GM18508 (cell line): Measurements from ENCODE around the gene SEMA6D.

Experiments used
- ATAC-seq: cut with Tn5 transposase; IDR thresholded peaks from one replicate; pipeline ENCODE4 v1.9.1; 2021; ENCODE audit warnings: moderate number of reproducible peaks; ENCODE audit not compliant: insufficient read depth, unreplicated experiment

The SEMA6D gene

DNA sequence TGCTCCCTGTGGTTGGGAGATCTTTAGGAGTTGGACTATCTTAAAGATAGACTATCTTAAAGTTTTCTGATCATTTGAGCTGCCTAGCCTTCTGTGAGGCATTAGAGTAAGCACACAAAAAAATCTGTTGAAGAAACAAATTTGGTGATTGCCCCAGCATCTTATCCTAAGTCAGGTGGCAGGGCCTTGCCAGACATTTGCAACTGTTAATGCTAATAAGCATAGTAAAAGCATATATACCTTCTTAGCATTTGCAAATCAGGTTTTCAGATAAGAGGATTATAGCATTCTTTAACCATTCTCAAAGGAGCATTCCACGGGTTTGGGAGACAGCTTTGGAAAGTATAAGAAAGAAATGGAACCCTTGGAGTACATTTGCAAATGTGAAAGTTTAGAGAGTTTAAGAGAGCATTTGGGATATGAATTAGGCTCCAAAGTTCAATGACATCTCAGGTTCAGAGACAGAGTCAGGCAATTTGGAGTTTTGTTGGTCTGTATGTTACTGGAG lies 61.0 kb downstream of the SEMA6D start:
- no peak for ATAC-seq

DNA sequence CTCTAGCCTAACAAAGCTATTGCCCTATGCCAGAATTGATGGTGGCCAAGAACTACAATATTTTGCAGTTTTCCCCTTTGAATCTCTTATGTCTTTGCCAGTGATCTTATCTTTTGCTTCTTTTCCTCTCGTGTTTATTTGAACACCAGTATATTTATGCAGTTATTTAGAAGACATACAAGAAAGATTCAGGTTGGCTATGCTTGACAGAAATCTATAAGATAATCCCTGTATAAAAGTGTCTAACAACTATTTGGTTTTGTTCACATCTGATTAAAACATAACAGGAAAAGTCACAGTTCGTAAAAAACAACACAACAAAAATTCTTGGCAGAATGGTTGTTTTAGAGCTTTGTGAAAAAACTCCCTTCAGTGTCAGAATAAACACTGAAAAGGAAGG lies 63.7 kb downstream of the SEMA6D start:
- ATAC-seq: no peak

GRCh38 chr15:47781527-47781926 lies 64.2 kb downstream of the SEMA6D start:
- ATAC-seq: no peak

GRCh38 chr15:47784820-47785219 lies 67.5 kb downstream of the SEMA6D start:
- no peak for ATAC-seq

- ATAC-seq: no peak
These were observed 69.1 kb downstream of the SEMA6D start for GRCh38 chr15:47786371-47786770.

GRCh38 chr15:47787875-47788274 lies 70.6 kb downstream of the SEMA6D start:
- no peak for ATAC-seq

DNA sequence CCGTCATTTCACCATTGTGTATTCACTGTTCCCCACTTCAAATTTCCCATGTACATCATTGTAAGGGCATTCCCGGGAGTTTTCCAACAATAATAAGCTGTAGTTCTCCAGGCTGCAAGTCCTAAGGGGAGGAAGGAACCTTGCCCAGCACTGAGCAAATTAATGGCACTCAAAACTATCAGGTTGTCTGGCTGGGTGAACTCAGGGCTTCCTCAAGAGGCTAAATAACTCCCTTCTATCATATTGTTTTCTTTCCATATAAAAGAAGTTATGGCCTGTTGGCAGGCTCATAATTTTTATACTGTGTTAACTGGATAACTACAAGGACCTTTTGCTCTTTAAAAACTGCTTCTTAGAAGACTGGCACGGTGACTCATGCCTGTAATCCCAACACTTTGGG lies 71.4 kb downstream of the SEMA6D start:
- ATAC-seq: no peak

GRCh38 chr15:47791161-47791560 lies 73.9 kb downstream of the SEMA6D start:
- no peak for ATAC-seq

GRCh38 chr15:47792231-47792630 lies 74.9 kb downstream of the SEMA6D start:
- no peak for ATAC-seq

GRCh38 chr15:47794252-47794914 lies 77.1 kb downstream of the SEMA6D start:
- no peak for ATAC-seq

- no peak for ATAC-seq
These were observed 78.6 kb downstream of the SEMA6D start for GRCh38 chr15:47795864-47796263.

DNA sequence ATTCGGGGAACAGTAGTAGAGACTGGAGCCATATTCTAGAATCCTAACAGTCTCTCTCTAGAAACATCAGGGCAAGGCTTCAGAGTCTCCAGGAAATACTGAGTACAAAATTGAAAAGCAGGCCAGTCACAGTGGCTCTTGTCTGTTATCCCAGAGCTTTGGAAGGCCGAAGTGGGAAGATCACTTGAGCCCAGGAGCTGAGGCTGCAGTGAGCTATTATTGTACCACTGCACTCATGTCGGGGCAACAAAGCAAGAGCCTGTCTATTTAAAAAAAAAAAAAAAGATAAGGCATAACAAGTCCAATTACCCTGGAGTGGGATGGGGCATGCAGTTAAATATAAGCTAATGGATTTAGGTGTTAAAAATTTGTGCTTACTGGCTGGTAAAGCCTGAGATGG lies 79.0 kb downstream of the SEMA6D start:
- no peak for ATAC-seq

GRCh38 chr15:47796830-47797229 lies 79.5 kb downstream of the SEMA6D start:
- ATAC-seq: no peak

DNA sequence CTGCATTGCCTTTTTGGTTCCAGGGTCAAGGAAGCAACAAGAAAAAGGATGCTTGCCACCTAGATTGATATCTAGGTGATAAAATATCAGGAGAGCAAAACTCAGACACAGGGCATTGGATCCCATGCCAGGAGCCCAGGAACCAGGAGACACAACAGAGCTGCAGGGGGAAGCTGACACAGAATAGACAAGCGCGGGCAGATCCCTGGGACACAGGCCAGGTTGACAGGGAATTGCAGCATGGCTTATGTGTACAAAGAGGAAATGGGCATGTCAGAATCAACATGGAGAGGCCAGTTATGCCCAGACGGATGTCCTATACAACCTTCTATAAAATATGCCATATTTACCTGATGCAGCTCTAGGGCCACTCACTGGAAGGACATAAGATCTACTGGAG lies 84.2 kb downstream of the SEMA6D start:
- no peak for ATAC-seq

GRCh38 chr15:47802216-47802615 lies 84.9 kb downstream of the SEMA6D start:
- no peak for ATAC-seq

DNA sequence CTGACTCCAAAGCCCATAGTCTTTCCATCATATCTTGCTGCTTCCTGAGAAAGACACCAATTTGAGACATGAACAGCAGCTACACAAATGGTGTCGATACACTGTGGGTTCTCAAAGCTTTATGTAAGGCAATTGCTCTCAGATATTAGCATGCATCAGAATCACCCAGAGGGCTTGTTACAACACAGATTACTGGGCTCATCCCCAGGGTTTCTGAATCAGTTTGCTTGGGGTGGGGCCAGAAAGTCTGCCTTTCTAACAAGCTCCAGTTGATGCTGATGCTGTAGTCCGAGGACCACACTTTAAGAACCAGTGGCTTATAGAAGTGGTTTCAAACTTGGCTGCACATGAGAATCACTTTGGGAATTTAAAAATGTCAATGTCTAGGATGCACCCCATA lies 86.5 kb downstream of the SEMA6D start:
- no peak for ATAC-seq

DNA sequence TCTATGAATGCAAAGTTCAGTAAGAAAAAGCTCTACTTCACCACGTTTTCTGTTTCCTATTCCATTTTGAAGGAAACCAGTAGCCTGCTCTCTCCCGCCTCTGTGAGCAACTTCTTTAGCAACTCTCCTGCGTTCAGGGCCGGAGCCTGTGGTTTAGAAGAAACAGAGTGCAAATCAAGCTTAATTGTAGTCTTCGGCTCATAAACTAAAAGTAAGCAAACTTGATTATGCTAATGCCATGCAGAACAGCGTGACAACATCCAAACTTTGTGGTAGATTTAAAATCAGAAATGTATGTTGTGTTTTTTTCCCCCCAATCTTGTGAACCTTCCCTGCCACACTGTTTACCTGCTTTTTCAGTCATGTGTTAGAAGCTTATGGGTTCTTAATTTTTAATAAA lies 87.4 kb downstream of the SEMA6D start:
- no peak for ATAC-seq

GRCh38 chr15:47806008-47806407 lies 88.7 kb downstream of the SEMA6D start:
- ATAC-seq: no peak

DNA sequence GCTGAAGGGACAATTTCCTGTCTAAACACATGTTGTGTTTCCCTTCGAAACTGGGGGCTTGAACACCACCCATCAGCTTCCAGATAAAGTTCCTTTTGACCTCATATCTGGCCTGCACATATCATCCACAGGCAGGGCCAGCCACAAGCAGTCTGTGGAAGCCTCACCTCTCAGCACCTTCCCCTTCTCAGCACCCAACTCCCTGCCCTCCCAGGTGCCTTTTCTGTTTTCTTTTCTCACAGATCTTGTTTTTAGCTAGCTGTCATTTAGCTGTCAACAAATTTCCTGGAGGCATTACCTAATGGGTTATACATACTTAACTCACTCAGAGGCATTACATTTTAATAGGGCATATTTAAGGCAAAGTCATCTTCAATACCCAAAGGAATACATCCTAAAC lies 93.9 kb downstream of the SEMA6D start:
- no peak for ATAC-seq

DNA sequence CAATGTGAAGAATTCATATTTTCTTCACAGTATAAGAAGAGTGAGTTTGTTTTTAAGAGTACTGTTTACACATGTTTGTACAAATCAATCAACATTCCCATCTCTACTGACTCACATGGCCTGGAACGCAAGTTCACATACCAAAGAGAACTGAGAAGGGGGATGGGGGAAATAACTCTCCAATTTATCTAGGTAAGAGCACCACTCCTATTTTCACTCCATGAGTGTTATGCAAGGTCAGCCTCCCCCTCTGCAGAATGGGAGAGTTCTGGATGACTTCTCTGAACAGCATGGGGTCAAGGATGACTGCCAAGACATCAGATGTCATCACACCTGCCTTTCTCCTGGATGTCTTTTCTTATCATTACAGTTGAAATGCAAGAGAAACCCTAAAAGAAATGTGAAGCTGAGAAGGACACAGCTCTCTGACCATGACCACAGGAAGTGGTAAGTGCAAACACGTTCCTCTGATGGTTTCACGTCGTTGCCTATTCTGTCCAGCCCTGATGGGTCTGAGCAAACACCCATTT lies 95.2 kb downstream of the SEMA6D start:
- peak; percentile 59 for ATAC-seq

DNA sequence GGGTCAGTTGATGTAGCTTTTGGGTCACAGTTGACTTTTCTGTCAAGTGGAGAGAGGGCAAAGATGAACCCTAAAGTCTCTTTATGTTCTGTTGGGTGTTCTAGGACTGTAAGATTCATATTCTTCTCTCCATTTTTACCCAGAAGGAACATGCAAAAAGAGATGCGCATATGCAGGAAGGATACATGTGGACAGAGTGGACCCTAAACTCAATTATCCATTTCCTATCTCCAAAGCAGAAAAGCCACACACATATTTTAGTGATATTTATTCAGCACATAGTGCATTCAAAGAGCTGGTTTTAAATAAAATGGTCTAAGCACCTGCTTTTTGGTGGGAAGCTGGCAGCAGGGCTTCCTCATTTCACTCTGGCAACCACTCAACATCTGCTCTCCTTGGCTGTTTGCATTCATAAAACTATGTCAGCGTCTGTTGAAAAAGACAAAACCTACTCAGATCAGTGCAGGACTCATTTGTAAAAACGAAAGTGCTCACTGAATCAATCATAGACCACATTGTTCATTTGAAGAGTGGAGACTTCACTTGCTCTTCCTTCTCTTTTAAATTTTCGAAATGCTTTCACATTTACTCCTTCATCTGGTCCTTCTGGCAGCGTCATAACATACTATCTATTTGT lies 96.6 kb downstream of the SEMA6D start:
- peak; percentile 92 for ATAC-seq

- no peak for ATAC-seq
These were observed 97.3 kb downstream of the SEMA6D start for GRCh38 chr15:47814620-47815019.
